ENCODE measurements around the gene SYT7.

Gene SYT7

DNA sequence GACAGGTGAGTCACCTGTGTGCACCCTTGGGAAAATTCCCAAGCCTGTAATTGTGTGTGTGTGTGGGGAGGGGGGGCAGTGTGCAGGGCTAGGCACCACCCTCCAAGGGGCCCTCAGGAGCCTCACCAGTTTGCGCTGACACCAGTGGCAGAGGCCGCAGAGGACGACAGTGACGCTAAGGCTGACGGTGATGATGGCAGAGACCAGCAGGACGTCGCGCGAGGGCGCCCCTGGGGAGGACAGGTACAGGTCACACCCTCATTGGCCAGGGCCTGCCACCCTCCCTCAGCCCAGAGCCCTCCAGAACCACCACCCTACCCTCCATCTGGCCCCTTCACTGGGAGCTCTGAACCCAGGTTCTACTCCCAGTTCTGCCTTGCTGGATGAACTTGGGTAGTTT, 24.9 kb downstream of the SYT7 start:
- H3K4me3 ChIP-seq (ENCODE audit: low read depth, low read length), result no peak overlapping the region
- TF ChIP-seq POLR2A (IDR thresholded peaks at IDR 0.05; ENCODE audit: extremely low read depth, insufficient read length), result no peak
- TF ChIP-seq MYC (IDR thresholded peaks at IDR 0.05; ENCODE audit: low read depth, low read length), result no peak
- TF ChIP-seq, protein P1, sequence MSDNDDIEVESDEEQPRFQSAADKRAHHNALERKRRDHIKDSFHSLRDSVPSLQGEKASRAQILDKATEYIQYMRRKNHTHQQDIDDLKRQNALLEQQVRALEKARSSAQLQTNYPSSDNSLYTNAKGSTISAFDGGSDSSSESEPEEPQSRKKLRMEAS (IDR thresholded peaks at IDR 0.05; ENCODE audit: low read depth, low read length), result no peak
- TF ChIP-seq, protein P2, sequence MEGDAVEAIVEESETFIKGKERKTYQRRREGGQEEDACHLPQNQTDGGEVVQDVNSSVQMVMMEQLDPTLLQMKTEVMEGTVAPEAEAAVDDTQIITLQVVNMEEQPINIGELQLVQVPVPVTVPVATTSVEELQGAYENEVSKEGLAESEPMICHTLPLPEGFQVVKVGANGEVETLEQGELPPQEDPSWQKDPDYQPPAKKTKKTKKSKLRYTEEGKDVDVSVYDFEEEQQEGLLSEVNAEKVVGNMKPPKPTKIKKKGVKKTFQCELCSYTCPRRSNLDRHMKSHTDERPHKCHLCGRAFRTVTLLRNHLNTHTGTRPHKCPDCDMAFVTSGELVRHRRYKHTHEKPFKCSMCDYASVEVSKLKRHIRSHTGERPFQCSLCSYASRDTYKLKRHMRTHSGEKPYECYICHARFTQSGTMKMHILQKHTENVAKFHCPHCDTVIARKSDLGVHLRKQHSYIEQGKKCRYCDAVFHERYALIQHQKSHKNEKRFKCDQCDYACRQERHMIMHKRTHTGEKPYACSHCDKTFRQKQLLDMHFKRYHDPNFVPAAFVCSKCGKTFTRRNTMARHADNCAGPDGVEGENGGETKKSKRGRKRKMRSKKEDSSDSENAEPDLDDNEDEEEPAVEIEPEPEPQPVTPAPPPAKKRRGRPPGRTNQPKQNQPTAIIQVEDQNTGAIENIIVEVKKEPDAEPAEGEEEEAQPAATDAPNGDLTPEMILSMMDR (IDR thresholded peaks at IDR 0.05; ENCODE audit: low read depth, low read length), result no peak
- DNase-seq (ENCODE audit: low read depth), result no peak

DNA sequence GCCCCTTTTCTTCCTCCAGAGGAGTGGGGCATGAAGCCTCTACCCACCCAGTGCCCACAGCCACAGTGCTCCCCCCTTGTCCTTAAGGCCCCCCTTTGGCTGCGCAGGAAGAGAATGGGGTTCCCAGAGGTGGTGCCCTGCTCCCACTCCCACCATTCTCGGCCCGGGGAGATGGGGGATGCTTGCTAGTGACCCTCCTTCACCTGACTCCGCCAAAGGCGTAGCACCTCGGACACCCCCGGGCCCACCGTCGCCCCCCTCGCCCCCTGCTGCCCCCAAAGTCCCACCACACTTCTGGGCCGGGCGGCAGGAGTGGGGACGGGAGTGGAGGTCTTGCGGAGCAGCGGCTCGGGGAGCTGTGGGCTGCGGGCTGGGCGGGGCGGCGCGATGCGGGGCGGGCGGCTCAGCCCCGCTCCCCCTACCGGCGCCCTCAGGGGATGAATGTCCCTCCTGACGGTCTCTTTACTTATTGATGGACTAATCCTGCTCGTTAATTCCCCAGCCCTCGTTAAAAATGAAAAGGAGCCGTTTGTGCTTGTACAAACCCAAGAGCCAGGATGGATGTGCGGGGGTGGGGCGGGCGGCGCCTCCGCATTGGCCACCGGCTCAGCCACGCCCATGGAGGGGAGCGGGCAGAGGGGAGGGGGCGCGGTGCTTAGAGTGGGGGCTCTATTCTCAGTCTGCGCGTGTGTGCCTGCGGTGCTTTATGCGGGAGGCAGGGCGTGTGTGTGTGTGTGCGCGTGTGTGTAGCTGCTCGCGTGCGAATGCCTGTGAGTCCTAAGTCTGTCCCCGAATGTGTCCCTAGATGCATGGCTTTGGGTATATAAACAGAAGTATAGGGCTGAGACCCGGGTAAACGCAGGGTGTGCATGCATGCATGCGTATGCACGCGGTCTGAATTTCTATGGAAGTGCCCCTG, 25.6 kb downstream of the SYT7 start:
- H3K4me3 ChIP-seq (ENCODE audit: low read depth, low read length), result no peak overlapping the region

DNA sequence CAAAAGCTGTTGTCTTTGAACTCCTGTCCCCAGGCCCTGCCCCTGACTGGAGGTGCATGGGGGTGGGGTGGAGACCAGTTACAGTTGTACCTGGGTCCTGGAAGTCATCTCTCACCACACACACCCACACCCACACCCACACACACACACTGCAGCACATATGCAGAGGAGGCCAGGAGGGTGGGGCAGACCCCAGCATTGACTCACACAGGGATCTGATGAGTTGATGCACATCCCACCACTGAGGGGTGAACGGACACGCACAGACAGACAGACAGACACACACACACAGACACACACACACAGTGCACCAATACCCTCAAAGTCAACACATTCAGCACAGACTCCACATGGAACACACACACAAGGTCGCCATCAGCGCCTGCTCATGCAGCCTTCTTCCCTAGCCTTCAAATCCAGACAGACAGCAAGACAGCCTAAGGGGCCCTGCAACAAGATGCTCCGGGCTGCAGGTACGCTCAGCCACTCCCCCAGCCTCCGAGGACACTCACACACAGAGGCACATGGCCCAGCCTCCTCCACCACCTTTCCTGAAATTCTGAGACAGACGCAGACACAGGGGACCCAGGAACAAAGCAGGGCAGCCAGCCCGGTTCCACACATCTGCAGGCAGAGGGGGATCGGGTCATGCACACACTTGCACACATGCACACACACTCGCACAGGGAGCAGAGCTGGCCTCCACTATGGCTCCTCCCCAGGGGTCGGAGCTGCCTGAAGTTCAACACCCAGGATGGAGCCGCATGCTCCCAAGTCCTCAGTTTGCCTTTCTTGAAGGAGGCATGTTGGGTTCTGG, 26.5 kb downstream of the SYT7 start:
- TF ChIP-seq MYC (IDR thresholded peaks at IDR 0.05; ENCODE audit: low read depth, low read length), result no peak
- TF ChIP-seq, protein P2 (IDR thresholded peaks at IDR 0.05; ENCODE audit: low read depth, low read length), result no peak
- TF ChIP-seq, protein P1 (IDR thresholded peaks at IDR 0.05; ENCODE audit: low read depth, low read length), result no peak
- no peak overlapping the region for H3K4me3 ChIP-seq (ENCODE audit: low read depth, low read length)
- DNase-seq (ENCODE audit: low read depth), result no peak

More for the DNA sequence above, 25.6 kb downstream of the SYT7 start:
- no peak for TF ChIP-seq POLR2A (IDR thresholded peaks at IDR 0.05; ENCODE audit: extremely low read depth, insufficient read length)
- TF ChIP-seq, protein P2 (IDR thresholded peaks at IDR 0.05; ENCODE audit: low read depth, low read length), result no peak
- TF ChIP-seq, protein P1 (IDR thresholded peaks at IDR 0.05; ENCODE audit: low read depth, low read length), result no peak
- DNase-seq (ENCODE audit: low read depth), result peak; percentile 26

DNA sequence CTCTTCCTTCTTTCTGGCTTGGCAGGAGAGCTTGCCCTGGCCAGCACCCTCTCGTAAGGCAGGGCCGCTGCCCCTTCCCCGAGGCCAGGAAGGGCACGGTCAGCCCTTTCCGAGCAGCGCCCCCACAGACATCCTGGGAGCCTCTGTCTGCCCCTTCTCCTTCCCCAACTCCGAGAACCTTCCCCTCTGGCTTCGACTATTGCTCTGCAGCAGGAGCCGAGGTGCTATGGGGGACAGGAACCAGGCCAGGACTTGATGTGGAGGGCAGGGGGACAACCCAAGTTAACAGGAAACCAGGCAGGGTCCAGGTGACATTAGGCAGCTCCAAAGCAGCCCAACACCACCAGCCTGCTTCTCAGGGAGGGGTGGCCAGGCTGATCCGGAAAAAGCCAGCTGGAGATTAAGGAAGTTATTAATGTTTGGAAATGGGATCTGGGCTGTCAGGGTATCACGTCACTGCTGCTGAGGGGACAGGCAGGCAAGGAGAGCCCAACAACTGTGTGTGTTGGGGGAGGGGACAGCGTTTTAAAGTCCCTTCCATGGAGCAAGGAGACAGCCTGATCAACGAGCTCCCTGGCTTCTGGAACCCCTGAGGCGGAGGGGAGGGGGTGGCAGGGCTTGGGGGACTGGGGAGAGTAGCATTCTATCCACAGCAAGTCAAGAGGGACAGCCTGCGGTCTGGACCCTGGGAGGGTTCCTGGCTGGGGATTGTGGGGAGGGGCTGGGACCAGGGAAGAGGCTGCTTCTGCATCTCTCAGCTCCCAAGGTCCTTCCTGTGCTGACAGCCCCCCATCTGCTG, 27.3 kb downstream of the SYT7 start:
- H3K4me3 ChIP-seq (ENCODE audit: low read depth, low read length), result no peak overlapping the region
- TF ChIP-seq POLR2A (IDR thresholded peaks at IDR 0.05; ENCODE audit: extremely low read depth, insufficient read length) (no peak), MYC (IDR thresholded peaks at IDR 0.05; ENCODE audit: low read depth, low read length) (no peak)
- TF ChIP-seq, protein P2 (IDR thresholded peaks at IDR 0.05; ENCODE audit: low read depth, low read length), result no peak
- TF ChIP-seq, protein P1 (IDR thresholded peaks at IDR 0.05; ENCODE audit: low read depth, low read length), result no peak
- DNase-seq (ENCODE audit: low read depth), result no peak

DNA sequence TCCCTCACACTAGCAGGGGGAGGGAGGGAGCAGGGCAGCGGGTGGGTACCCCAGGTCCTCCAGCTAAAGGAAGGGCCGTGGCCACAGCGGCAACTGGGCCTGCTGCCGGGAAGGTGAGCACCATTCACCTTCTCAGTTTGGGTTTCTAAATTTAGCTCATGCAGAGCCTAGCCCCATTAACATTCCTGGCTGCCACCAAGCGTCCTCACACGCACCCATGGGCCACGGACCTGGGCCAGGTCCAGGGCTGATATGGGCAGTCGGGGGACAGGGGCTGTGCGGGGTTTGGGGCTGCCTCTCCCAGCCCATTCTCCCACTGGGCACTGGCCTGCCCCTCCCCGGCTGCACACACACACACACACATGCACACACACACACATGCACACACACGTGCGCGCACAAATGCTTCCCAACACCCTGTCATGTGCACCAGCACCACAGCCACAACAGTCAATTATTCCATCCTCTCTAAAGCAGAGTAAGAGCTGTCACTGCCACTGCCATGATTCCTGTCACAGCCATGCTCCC, 28.7 kb downstream of the SYT7 start:
- TF ChIP-seq, protein P1 (IDR thresholded peaks at IDR 0.05; ENCODE audit: low read depth, low read length), result no peak
- TF ChIP-seq, protein P2 (IDR thresholded peaks at IDR 0.05; ENCODE audit: low read depth, low read length), result no peak
- TF ChIP-seq POLR2A (IDR thresholded peaks at IDR 0.05; ENCODE audit: extremely low read depth, insufficient read length), result no peak
- no peak for TF ChIP-seq MYC (IDR thresholded peaks at IDR 0.05; ENCODE audit: low read depth, low read length)
- H3K4me3 ChIP-seq (ENCODE audit: low read depth, low read length), result no peak overlapping the region
- no peak for DNase-seq (ENCODE audit: low read depth)

Data from NB4 (cell line).